RWPE2 (cell line): ENCODE data around the gene SIAE.

ENCODE experiments used
- ATAC-seq: fragments of 200-7000 bp; cut with Tn5 transposase; 3 replicates; pipeline ENCODE4 v1.9.1; 2021; ENCODE audit warnings: low read depth
- DNase-seq: peaks from one replicate; pipeline ENCODE4 v3.0.0-alpha.2; 2020; ENCODE audit warnings: low spot score
- H3K27ac ChIP-seq: fragments of 450-650 bp; 2 replicates; pipeline ENCODE4 v1.5.1; 2017; ENCODE audit warnings: mild to moderate bottlenecking; ENCODE audit not compliant: poor library complexity, severe bottlenecking
- H3K27me3 ChIP-seq: fragments of 250-450 bp; sonication (Bioruptor Pico); 2 replicates; pipeline ENCODE4 v1.5.1; 2021; ENCODE audit warnings: mild to moderate bottlenecking, moderate library complexity; ENCODE audit not compliant: insufficient read depth, poor library complexity, severe bottlenecking
- H3K36me3 ChIP-seq: fragments of 250-450 bp; sonication (Bioruptor Pico); 2 replicates; pipeline ENCODE4 v1.5.1; 2020; ENCODE audit warnings: low read depth, mild to moderate bottlenecking, moderate library complexity
- H3K4me1 ChIP-seq: fragments of 250-450 bp; sonication (Bioruptor Pico); 2 replicates; pipeline ENCODE4 v1.5.1; 2021; ENCODE audit warnings: mild to moderate bottlenecking, moderate library complexity; ENCODE audit not compliant: insufficient read depth, poor library complexity, severe bottlenecking
- H3K4me3 ChIP-seq: fragments of 250-450 bp; sonication (Bioruptor Pico); 2 replicates; pipeline ENCODE4 v1.5.1; 2021; ENCODE audit warnings: mild to moderate bottlenecking, moderate library complexity; ENCODE audit not compliant: severe bottlenecking
- H3K9me3 ChIP-seq: fragments of 250-450 bp; sonication (Bioruptor Pico); 2 replicates; pipeline ENCODE4 v1.5.1; 2021; ENCODE audit warnings: mild to moderate bottlenecking, moderate library complexity; ENCODE audit not compliant: severe bottlenecking
- TF ChIP-seq, protein P1 (sequence below): fragments of 450-650 bp; IDR thresholded peaks from one replicate; pipeline ENCODE4 v1.5.1; 2017; ENCODE audit warnings: mild to moderate bottlenecking, moderate library complexity; ENCODE audit not compliant: poor library complexity, severe bottlenecking

Gene SIAE

DNA sequence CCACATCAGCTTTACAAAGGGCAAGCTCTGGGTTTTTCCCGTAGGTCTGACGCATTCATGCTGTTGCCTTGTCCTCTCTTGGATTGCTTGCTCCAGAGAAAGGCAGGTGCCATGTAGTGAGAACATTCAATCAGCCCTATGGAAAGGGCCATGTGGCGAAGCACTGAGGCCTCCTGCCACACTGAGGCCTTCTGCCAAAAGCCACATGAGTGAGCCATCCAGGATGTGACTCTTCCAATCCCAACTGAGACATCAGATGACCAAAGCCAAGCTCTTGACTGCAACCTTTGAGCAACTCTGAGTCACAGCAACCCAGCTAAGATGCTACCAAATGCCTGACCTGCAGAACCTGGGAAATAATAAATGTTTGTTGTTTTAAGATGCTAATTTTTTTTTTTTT lies 71.3 kb downstream of the SIAE start:
- H3K27ac ChIP-seq = no peak overlapping the region
- TF ChIP-seq, protein P1, sequence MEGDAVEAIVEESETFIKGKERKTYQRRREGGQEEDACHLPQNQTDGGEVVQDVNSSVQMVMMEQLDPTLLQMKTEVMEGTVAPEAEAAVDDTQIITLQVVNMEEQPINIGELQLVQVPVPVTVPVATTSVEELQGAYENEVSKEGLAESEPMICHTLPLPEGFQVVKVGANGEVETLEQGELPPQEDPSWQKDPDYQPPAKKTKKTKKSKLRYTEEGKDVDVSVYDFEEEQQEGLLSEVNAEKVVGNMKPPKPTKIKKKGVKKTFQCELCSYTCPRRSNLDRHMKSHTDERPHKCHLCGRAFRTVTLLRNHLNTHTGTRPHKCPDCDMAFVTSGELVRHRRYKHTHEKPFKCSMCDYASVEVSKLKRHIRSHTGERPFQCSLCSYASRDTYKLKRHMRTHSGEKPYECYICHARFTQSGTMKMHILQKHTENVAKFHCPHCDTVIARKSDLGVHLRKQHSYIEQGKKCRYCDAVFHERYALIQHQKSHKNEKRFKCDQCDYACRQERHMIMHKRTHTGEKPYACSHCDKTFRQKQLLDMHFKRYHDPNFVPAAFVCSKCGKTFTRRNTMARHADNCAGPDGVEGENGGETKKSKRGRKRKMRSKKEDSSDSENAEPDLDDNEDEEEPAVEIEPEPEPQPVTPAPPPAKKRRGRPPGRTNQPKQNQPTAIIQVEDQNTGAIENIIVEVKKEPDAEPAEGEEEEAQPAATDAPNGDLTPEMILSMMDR = no peak
- H3K4me1 ChIP-seq = no peaks in the 10 kb centered on the region
- peaks cover 7% of the 10 kb centered on the region for H3K27me3 ChIP-seq
- H3K9me3 ChIP-seq = no peaks in the 10 kb centered on the region
- no peak for ATAC-seq
- no peak for DNase-seq
- H3K36me3 ChIP-seq = no peaks in the 10 kb centered on the region
- H3K4me3 ChIP-seq = no peak overlapping the region

DNA sequence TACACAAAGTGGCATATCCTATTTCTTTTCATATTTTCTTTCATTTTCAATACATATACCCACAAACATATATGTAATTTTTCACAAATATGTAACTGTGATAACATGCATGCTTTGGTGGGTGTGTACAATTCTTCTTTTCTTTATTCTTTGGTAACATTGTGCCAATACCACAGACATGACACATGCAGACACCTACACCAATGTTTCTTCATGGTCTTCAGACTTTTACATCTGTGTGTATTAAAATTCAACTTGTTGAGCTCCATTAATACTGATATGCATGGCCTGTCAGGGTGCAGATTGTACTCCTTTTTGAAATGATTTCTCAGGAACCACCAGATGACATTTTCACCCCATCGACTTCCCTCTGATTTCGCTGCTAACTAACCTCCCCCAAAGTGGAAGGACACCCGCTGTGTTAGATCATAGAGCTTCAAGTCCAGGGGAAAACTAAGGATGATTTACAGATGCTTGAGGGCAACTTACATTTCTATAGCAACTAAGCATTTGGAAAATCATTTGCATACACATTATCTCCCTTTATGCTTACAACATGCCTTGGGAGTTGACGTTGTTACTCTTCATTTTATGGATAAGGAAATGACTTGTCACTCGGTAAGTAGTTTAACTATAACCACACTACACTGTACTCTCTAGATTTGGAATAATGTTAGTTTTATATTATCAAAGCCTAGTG lies 72.8 kb downstream of the SIAE start:
- Histone ChIP-seq H3K9me3 (no peaks in the 10 kb centered on the region), H3K4me3 (no peak overlapping the region), H3K4me1 (no peaks in the 10 kb centered on the region), H3K27ac (no peak overlapping the region), H3K27me3 (peaks cover 7% of the 10 kb centered on the region), H3K36me3 (no peaks in the 10 kb centered on the region)
- TF ChIP-seq, protein P1 = no peak
- no peak for ATAC-seq
- DNase-seq = no peak

DNA sequence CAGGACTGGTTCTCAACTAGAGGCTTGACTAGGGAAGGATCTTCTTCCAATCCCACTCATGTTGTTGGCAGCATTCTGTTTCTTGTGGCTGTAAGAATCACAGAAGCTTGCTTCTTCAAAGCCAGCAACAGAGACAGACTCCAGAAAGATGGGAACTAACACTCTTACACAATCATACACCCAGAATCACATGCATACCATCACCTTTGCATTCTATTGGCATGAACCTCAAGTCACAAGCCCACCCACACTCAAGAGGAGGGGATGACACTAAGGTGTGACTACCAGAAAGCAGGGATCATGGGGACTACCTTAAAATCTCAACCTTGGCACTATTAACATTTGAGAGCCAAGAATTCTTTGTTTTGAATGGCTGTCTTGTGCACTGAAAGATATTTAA lies 75.9 kb downstream of the SIAE start:
- Histone ChIP-seq H3K27me3 (peaks cover 25% of the 10 kb centered on the region), H3K36me3 (no peaks in the 10 kb centered on the region), H3K4me1 (no peaks in the 10 kb centered on the region), H3K27ac (no peak overlapping the region), H3K4me3 (no peak overlapping the region), H3K9me3 (no peaks in the 10 kb centered on the region)
- TF ChIP-seq, protein P1 = no peak
- DNase-seq (no peak), ATAC-seq (no peak)

DNA sequence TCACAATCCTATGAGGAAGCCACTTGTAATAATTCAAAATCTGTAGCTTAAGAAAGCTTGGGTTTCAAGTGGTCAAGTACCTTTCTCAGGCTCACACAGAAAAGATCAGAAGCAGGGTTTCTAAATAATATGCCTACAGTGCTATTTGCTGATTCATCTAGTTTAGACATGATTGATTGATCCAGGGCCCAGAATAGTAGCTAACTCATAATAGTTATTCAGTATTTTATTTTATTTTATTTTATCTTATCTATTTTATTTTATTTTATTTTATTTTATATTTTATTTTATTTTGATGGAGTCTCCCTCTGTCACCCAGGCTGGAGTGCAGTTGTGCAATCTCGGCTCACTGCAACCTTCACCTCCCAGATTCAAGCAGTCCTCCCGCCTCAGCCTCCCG lies 78.2 kb downstream of the SIAE start:
- DNase-seq (no peak), ATAC-seq (no peak)
- H3K36me3 ChIP-seq = no peaks in the 10 kb centered on the region
- no peak overlapping the region for H3K27ac ChIP-seq
- H3K4me3 ChIP-seq = no peak overlapping the region
- no peaks in the 10 kb centered on the region for H3K9me3 ChIP-seq
- TF ChIP-seq, protein P1 = no peak
- no peaks in the 10 kb centered on the region for H3K4me1 ChIP-seq
- peaks cover 26% of the 10 kb centered on the region for H3K27me3 ChIP-seq

DNA sequence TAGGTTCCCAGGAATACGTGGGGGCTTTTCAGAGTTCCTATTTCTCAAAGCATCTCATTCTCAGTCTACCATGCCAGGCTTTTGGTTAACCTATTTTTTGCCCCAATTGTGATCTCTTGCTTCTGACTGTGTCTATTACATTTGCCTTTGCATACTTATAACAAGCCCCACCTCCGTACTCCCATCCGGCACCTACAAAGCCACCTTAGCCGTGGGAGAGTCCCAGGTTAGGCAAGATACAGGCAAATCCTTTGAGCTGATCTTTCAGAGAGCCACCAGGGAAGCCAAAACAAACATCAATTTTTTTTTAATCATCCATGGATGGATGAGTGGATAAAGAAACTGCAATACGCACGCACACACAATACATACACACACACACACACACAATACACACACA lies 80.9 kb downstream of the SIAE start:
- no peak overlapping the region for H3K4me3 ChIP-seq
- no peak for ATAC-seq
- no peaks in the 10 kb centered on the region for H3K36me3 ChIP-seq
- H3K27me3 ChIP-seq = peaks cover 28% of the 10 kb centered on the region
- H3K27ac ChIP-seq = no peak overlapping the region
- no peaks in the 10 kb centered on the region for H3K4me1 ChIP-seq
- H3K9me3 ChIP-seq = no peaks in the 10 kb centered on the region
- DNase-seq = no peak
- TF ChIP-seq, protein P1 = no peak
